NCI-H2029 treated with DMSO at 0.1 percent for 48 hours (cell line): Measurements from ENCODE around the gene SLC9A5.

Source experiments
- DNase-seq: peaks from one replicate; lab custom pipeline; 2025; lab: John Stamatoyannopoulos, UW

Gene SLC9A5

GRCh38 chr16:67256701-67257230 lies 8.0 kb downstream of the SLC9A5 start:
- no peak for DNase-seq

- no peak for DNase-seq
These were observed 8.8 kb downstream of the SLC9A5 start for GRCh38 chr16:67257486-67258160.

GRCh38 chr16:67258161-67258835 lies 9.5 kb downstream of the SLC9A5 start:
- no peak for DNase-seq

- no peak for DNase-seq
These were observed 10.9 kb downstream of the SLC9A5 start for GRCh38 chr16:67259705-67260104.

- no peak for DNase-seq
These were observed 11.8 kb downstream of the SLC9A5 start for GRCh38 chr16:67260426-67261063.

- no peak for DNase-seq
These were observed 14.4 kb downstream of the SLC9A5 start for GRCh38 chr16:67263201-67263600.

GRCh38 chr16:67264277-67264676 lies 15.5 kb downstream of the SLC9A5 start:
- no peak for DNase-seq

- no peak for DNase-seq
These were observed 16.1 kb downstream of the SLC9A5 start for GRCh38 chr16:67264866-67265265.

- DNase-seq = no peak
These were observed 17.1 kb downstream of the SLC9A5 start for GRCh38 chr16:67265834-67266233.

GRCh38 chr16:67268136-67268579 lies 19.4 kb downstream of the SLC9A5 start:
- no peak for DNase-seq

- DNase-seq = no peak
These were observed 21.0 kb downstream of the SLC9A5 start for GRCh38 chr16:67269766-67270165.

- no peak for DNase-seq
These were observed 22.2 kb downstream of the SLC9A5 start for GRCh38 chr16:67270931-67271338.

- no peak for DNase-seq
These were observed 22.7 kb downstream of the SLC9A5 start for GRCh38 chr16:67271446-67271845.

GRCh38 chr16:67275321-67275720 lies 26.5 kb downstream of the SLC9A5 start:
- no peak for DNase-seq

GRCh38 chr16:67277294-67277998 lies 28.7 kb downstream of the SLC9A5 start:
- DNase-seq = no peak

GRCh38 chr16:67277999-67278772 lies 29.4 kb downstream of the SLC9A5 start:
- DNase-seq = no peak

GRCh38 chr16:67278773-67279295 lies 30.1 kb downstream of the SLC9A5 start:
- no peak for DNase-seq

GRCh38 chr16:67279296-67280089 lies 30.7 kb downstream of the SLC9A5 start, which contains the start of gene PLEKHG4:
TSS of gene PLEKHG4 (plus strand) at chr16:67279532. CDS start at chr16:67280045, 513 bp downstream.
- no peak for DNase-seq

GRCh38 chr16:67280090-67281015 lies 31.6 kb downstream of the SLC9A5 start:
- no peak for DNase-seq
